GM18508 (cell line): Measurements from ENCODE around the gene TBC1D10B.
A peak's percentile ranks its signal among the peaks of the same experiment; 100 is the strongest.

Experiments
- ATAC-seq: cut with Tn5 transposase; IDR thresholded peaks from one replicate; pipeline ENCODE4 v1.9.1; 2021; ENCODE audit warnings: moderate number of reproducible peaks; ENCODE audit not compliant: insufficient read depth, unreplicated experiment

Gene TBC1D10B, protein sequence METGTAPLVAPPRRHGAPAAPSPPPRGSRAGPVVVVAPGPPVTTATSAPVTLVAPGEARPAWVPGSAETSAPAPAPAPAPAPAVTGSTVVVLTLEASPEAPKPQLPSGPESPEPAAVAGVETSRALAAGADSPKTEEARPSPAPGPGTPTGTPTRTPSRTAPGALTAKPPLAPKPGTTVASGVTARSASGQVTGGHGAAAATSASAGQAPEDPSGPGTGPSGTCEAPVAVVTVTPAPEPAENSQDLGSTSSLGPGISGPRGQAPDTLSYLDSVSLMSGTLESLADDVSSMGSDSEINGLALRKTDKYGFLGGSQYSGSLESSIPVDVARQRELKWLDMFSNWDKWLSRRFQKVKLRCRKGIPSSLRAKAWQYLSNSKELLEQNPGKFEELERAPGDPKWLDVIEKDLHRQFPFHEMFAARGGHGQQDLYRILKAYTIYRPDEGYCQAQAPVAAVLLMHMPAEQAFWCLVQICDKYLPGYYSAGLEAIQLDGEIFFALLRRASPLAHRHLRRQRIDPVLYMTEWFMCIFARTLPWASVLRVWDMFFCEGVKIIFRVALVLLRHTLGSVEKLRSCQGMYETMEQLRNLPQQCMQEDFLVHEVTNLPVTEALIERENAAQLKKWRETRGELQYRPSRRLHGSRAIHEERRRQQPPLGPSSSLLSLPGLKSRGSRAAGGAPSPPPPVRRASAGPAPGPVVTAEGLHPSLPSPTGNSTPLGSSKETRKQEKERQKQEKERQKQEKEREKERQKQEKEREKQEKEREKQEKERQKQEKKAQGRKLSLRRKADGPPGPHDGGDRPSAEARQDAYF

GRCh38 chr16:30370456-30371247 is at the start of gene TBC1D10B:
TBC1D10B (minus strand) TSS chr16:30370494; CDS start chr16:30370183, 311 bp downstream.
- peak; percentile 73 for ATAC-seq

GRCh38 chr16:30418350-30419181 is 48.3 kb upstream of the TBC1D10B start:
- ATAC-seq: no peak

DNA sequence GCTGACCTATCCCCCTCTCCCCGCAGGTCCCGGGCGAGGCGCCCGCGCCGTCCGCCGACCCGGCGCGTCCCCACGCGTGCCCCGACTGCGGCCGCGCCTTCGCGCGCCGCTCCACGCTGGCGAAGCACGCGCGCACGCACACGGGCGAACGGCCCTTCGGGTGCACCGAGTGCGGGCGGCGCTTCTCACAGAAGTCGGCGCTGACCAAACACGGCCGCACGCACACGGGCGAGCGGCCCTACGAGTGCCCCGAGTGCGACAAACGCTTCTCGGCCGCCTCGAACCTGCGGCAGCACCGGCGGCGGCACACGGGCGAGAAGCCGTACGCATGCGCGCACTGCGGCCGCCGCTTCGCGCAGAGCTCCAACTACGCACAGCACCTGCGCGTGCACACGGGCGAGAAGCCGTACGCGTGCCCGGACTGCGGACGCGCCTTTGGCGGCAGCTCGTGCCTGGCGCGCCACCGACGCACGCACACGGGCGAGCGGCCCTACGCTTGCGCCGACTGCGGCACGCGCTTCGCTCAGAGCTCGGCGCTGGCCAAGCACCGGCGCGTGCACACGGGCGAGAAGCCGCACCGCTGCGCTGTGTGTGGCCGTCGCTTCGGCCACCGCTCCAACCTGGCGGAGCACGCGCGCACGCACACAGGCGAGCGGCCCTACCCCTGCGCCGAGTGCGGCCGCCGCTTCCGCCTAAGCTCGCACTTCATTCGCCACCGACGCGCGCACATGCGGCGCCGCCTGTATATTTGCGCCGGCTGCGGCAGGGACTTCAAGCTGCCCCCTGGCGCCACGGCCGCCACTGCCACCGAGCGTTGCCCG is 47.4 kb upstream of the TBC1D10B start:
- no peak for ATAC-seq

DNA sequence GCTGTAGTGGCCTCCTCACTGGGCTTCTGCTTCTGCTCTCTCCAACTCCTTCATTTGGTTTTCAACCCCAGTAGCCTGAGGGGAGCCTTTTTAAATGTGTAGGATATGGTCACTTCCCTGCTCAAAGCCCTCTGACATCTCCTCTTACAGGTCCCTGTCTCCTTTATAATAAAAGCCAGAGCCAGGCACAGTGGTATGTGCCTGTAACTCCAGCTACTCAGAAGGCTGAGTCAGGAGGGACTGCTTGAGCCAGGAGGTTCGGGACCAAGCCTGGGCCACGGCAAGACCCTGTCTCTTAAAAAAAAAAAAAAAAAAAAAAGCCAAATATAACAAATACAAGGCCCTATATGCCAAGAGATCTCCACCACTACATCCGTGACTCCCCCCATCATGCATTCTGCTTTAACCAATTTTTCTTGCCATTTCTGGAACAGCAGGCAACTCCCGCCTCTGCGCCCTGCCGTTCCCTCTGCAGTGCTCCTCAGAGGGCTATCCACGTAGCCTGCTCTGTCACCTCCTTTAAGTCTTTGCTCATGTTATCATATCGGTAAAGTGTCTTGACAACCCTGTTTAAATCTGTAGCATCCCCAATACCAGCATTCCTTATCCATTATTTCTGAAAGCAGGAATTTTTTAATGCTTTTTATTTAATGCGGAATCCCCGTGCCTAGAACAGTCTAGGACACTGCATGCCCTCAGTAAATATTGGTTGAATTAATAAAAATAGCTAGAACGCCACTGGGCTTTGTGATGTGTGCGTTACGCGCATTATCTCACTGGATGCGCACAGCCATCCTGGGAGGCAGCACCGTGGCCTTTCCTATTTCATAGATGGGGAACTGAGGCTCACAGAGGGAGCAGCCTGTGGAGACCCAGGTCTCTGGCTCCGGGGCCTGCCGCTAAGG is 46.6 kb upstream of the TBC1D10B start:
- no peak for ATAC-seq

DNA sequence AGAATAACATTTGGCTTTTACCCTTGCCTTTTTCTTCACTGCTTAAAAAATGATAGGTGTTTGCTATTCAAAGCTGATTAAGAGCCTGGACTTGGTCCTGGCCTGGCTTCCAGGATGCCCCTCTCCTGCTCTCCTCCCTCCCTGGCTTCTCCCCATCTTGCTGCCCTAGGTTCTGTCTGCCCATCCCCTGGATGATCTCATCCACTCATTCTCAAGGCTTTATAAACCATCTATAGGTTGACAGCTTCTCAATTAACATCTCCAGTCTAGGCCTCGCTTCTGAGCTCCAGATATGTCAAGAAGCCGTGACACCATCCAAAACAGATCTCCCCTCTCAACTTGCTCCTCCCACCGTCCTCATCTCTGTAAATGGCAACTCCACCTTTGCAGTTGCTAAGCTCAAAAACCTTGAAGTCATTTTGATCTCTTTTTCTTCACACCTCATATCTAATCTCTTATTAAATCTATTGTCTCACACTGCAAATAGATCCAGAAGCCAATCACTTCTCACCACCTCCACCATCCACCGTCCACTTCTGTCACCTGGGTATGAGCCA is 45.8 kb upstream of the TBC1D10B start:
- no peak for ATAC-seq

DNA sequence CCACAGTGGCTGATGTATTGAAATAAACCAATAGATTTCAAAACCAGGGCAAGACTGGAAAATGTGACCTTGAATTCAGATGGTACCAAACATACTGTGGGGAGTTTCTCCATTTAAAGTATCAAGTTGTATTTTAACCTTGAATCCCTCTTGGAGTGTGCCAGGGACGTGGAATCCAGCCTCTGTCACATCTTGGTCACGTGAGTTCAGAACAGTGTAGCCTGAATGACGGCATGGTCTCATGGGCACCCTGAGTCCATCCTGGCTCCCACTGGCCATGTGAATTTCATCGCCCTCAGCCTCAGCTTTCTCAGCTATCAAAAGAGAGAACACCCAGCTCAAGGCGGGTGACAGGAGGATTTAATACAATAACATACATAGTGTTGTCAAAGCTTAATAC is 43.9 kb upstream of the TBC1D10B start:
- ATAC-seq: no peak

DNA sequence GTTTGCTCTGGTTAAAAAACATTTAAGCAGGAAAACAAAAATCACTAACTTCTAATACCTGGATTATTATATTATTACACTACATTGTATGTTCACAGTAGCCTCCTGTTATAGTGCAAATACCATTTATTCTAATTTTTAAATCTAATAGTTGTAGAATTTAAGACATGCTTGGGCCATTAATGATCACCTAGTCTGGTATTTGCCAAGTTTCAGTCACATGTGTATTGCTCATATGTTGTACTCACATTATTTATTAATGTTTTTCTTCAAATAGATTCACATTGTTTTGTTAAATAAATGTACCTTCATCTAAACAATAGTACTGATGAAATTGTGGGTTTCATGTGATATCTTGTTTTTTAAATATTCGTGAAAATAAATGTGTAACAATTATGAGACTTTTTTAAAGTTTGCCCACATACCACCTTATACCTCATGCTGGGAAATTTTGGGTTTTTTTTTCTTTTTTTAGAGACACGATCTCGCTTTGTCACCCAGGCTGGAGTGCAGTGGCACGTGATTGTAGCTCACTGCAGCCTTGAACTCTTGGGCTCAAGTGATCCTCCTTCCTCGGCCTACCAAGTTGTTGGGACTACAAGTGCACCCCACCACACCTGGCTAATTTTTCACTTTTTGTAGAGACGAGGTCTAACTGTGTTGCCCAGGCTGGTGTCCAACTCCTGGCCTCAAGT is 43.0 kb upstream of the TBC1D10B start:
- no peak for ATAC-seq

DNA sequence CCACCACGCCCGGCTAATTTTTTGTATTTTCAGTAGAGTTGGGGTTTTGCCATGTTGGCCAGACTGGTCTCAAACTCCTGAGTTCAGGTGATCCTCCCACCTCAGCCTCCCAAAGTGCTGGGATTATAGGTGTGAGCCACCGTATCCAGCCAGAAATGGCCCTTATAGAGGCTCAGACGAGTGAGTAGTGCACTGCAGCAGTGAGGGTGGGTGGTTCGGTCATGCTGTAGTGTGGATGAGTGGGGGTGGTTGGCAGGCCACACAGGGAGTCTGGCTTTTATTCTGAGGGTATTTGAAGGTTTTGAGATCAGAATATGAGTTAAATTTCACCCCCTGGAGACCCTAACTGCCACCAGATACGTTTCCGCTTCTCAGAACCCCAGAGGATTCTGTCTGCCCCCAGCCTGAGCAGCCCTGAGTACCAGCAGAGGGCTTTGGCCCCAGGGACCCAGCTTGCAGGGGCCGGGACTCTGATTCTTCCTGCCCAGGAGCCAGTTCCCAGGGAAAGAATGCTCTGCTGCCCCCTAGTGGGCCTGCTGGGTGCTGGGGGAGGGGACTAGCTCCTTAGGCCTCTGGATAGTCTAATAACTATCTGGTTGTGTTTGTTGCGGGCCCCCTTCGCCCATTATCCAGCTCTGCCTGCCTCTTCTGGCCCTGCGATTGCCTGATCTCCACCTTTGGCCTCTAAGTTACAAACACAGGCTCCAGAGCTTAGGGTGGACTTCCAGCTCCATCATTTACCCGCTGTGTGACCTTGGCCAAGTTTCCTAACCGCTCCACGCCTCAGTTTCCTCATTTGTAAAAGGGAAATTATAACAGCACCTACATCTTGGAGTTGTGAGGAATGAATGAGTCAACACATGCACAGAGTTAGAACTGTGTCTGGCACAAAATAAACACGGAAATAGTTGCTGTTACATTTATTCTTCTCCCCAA is 39.1 kb upstream of the TBC1D10B start:
- ATAC-seq: no peak

- ATAC-seq: no peak
Observed at GRCh38 chr16:30407804-30408534, 37.7 kb upstream of the TBC1D10B start.

DNA sequence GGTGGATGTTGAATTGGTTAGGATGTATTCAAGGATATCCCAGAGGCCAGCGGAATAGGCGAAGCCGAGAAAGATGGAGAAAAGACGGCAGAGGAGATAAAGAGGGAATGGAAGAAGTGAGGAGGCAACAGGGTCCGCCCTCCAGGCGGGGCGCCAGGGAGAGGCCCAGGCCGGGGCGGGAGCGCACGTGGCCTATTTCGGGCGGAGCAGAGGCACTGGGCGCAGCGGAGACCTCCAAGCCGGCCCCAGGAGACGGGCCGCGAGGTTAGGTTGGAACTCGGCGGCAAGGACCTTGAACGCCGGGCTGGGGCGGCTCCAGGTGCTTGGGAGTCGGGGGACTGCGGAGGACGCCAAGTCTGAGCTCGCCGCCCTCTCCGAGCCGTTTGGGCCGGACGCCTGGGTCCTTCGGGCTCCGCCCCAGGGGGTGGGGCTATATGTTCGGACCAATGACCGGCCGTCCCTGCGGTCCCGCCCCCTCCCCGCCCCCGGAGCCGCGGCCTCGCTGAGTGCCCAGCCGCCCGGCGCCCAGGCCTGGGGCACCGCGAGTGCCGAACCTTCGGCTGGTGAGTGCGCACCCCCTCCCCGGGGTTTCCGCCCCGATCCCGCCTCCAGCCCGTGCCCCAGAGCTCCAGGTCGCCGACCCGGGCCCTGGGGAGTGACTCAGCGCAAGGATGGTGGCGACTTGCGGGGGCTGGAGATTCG is 37.0 kb upstream of the TBC1D10B start, which contains the start of gene ZNF771:
Gene ZNF771 (plus strand): TSS at position 505 of the 702 bp plus-strand sequence. CDS start 448 bp downstream, outside the sequence.
- ATAC-seq: no peak

GRCh38 chr16:30406795-30407101 is 36.5 kb upstream of the TBC1D10B start:
- ATAC-seq: no peak

DNA sequence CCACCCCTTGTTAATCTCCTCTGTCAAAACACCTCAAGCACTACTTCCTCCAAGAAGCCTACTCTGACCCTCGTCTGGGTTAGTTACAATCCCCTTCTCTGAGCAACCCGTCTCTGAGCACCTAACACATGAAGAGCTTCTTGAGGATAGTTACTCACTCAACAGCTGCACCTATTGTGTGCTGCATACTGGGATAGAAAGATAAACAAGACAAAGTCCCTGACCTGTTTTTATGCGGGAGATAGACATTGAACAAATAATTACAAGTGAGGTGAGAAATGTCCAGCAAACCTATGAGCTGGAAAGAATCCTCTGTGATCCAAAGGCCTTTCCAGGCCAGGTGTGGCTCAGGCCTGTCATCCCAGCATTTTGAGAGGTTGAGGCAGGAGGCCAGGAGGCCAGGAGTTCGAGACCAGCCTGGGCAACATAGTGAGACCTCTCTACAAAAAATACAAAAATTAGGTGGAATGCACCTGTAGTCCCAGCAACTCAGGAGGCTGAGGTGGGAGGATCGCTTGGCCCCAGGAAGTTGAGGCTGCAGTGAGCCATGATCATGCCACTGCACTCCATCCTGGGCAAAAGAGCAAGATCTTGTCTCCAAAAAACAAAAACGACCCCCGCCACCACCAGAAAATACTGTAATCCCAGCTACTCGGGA is 31.6 kb upstream of the TBC1D10B start:
- ATAC-seq: no peak

GRCh38 chr16:30399435-30400186 is 29.3 kb upstream of the TBC1D10B start:
- ATAC-seq: no peak
